ENCODE data around the gene ARHGAP21. TPM values are rescaled to one million over a fixed set of nuclear protein-coding genes. Genes with fewer than 3 reads are reported as not detected.

The ARHGAP21 gene
- total and polyA plus RNA-seq, 2 donors from 2014 or later, result 12.7 to 74.3 TPM

- DNase-seq, result peak in 2 of 5 donors; percentile 22 to 62
- H3K27ac ChIP-seq (ENCODE audit: low read depth in 2 of 2, low read length in 2 of 2), result no peak overlapping the region
These were observed 17.1 kb downstream of the ARHGAP21 start for GRCh38 chr10:24706479-24707118.

GRCh38 chr10:24703700-24704099, 20.0 kb downstream of the ARHGAP21 start:
- intact Hi-C loops (cut with DNase I), result no loop called here
- no peak for FAIRE-seq
- no peak overlapping the region for H3K4me3 ChIP-seq (ENCODE audit: low read length in 3 of 3)

More at GRCh38 chr10:24706479-24707118, 17.1 kb downstream of the ARHGAP21 start:
- Histone ChIP-seq H3K4me3 (ENCODE audit: low read length in 3 of 3) (no peak overlapping the region), H3K4me1 (ENCODE audit: control insufficient read depth in 2 of 3, insufficient read depth in 2 of 3, low read depth in 1 of 3, low read length in 3 of 3) (peaks cover 0 to 6% (median 5%) of the 10 kb centered on the region in 3 donors), H3K27me3 (ENCODE audit: control insufficient read depth, insufficient read depth, low read length) (no peaks in the 10 kb centered on the region), H3K36me3 (ENCODE audit: control insufficient read depth in 2 of 3, insufficient read depth in 3 of 3, low read length in 3 of 3) (no peaks in the 10 kb centered on the region), H3K9me3 (ENCODE audit: control insufficient read depth in 2 of 3, insufficient read depth in 1 of 3, low read length in 3 of 3) (no peaks in the 10 kb centered on the region), H3K9ac (ENCODE audit: low read length in 3 of 3) (no peak overlapping the region)
- intact Hi-C loops (cut with DNase I), result no loop called here
- no peak for TF ChIP-seq CTCF (IDR thresholded peaks at IDR 0.05; ENCODE audit: borderline replicate concordance, extremely low read depth, insufficient read depth)
- FAIRE-seq, result no peak

GRCh38 chr10:24701447-24701846, 22.2 kb downstream of the ARHGAP21 start:
- no peaks in the 10 kb centered on the region for H3K9me3 ChIP-seq (ENCODE audit: control insufficient read depth in 2 of 3, insufficient read depth in 1 of 3, low read length in 3 of 3)
- no peak overlapping the region for H3K4me3 ChIP-seq (ENCODE audit: low read length in 3 of 3)
- no peak overlapping the region for H3K9ac ChIP-seq (ENCODE audit: low read length in 3 of 3)
- H3K4me1 ChIP-seq (ENCODE audit: control insufficient read depth in 2 of 3, insufficient read depth in 2 of 3, low read depth in 1 of 3, low read length in 3 of 3), result peaks cover 0 to 3% (median 0%) of the 10 kb centered on the region in 3 donors
- no peaks in the 10 kb centered on the region for H3K36me3 ChIP-seq (ENCODE audit: control insufficient read depth in 2 of 3, insufficient read depth in 3 of 3, low read length in 3 of 3)
- FAIRE-seq (no peak), DNase-seq (no peak)
- TF ChIP-seq CTCF (IDR thresholded peaks at IDR 0.05; ENCODE audit: borderline replicate concordance, extremely low read depth, insufficient read depth), result no peak
- no peaks in the 10 kb centered on the region for H3K27me3 ChIP-seq (ENCODE audit: control insufficient read depth, insufficient read depth, low read length)
- intact Hi-C loops (cut with DNase I), result no loop called here
- H3K27ac ChIP-seq (ENCODE audit: low read depth in 2 of 2, low read length in 2 of 2), result no peak overlapping the region

More at GRCh38 chr10:24703700-24704099, 20.0 kb downstream of the ARHGAP21 start:
- no peaks in the 10 kb centered on the region for H3K27me3 ChIP-seq (ENCODE audit: control insufficient read depth, insufficient read depth, low read length)
- peaks cover 0 to 7% (median 6%) of the 10 kb centered on the region in 3 donors for H3K4me1 ChIP-seq (ENCODE audit: control insufficient read depth in 2 of 3, insufficient read depth in 2 of 3, low read depth in 1 of 3, low read length in 3 of 3)
- no peak overlapping the region for H3K27ac ChIP-seq (ENCODE audit: low read depth in 2 of 2, low read length in 2 of 2)
- no peaks in the 10 kb centered on the region for H3K36me3 ChIP-seq (ENCODE audit: control insufficient read depth in 2 of 3, insufficient read depth in 3 of 3, low read length in 3 of 3)
- DNase-seq, result no peak
- H3K9ac ChIP-seq (ENCODE audit: low read length in 3 of 3), result no peak overlapping the region
- TF ChIP-seq CTCF (IDR thresholded peaks at IDR 0.05; ENCODE audit: borderline replicate concordance, extremely low read depth, insufficient read depth), result no peak
- no peaks in the 10 kb centered on the region for H3K9me3 ChIP-seq (ENCODE audit: control insufficient read depth in 2 of 3, insufficient read depth in 1 of 3, low read length in 3 of 3)

Data from kidney (tissue), 14 donors.